Large intestine (tissue), 3 donors: Measurements from ENCODE around the gene FANCC. TPM values are rescaled to one million over a fixed set of nuclear protein-coding genes. Genes with fewer than 3 reads are reported as not detected.

Experiments
- DNase-seq, 2 donors: peaks; one replicate each; pipeline versions ENCODE4 v3.0.0 to v3.0.0-alpha.2; 2013
- H3K27ac ChIP-seq: one replicate; pipeline ENCODE4 v1.5.1; 2013; ENCODE audit warnings: low read length
- H3K27me3 ChIP-seq: 2 replicates; pipeline ENCODE4 v1.6.1; 2013; ENCODE audit warnings: low read length; ENCODE audit not compliant: control insufficient read depth, insufficient read depth
- H3K36me3 ChIP-seq: 2 replicates; pipeline ENCODE4 v1.6.1; 2013; ENCODE audit warnings: low read length; ENCODE audit not compliant: control insufficient read depth, insufficient read depth
- H3K4me1 ChIP-seq: one replicate; pipeline ENCODE4 v1.6.1; 2013; ENCODE audit warnings: low read length; ENCODE audit not compliant: control insufficient read depth, insufficient read depth
- H3K4me3 ChIP-seq: one replicate; pipeline ENCODE4 v1.5.1; 2013; ENCODE audit warnings: low read length
- H3K9me3 ChIP-seq: one replicate; pipeline ENCODE4 v1.6.1; 2013; ENCODE audit warnings: mild to moderate bottlenecking, low read depth, low read length, moderate library complexity; ENCODE audit not compliant: control insufficient read depth
- WGBS: methylation state at CpG from one replicate; pipeline ENCODE4 v1.1.5; 2013; ENCODE audit warnings: low lambda C conversion rate; ENCODE audit not compliant: insufficient coverage; 5-methylcytosine and 5-hydroxymethylcytosine counted together
- polyA plus RNA-seq: library from polyadenylated mRNA; unstranded; fragments of 120-200 nt; gene quantifications from one replicate; pipeline ENCODE4 v1.2.1, GENCODE V29; 2013

Gene FANCC
- polyA plus RNA-seq, 1 donor = 19.9 TPM

DNA sequence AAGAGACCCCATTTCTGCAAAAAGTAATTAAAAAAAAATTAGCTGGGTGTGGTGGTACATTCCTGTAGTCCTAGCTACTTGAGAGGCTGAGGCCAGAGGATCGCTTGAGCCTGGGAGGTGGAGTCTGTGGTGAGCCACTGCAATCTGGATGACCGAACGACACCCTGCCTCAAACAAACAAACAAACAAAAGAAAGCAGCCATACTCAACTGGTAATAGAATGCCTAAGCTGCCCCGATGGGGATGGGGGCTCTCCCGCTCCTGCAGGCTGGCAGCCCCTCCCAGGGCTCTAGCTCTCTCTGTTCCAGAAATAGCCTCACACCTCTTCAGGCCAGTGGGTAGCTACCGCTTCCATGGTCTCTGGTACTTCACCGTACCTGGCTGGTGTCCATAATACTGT, 241.8 kb downstream of the FANCC start:
- H3K9me3 ChIP-seq = no peaks in the 10 kb centered on the region
- peaks cover 46% of the 10 kb centered on the region for H3K36me3 ChIP-seq
- no peak overlapping the region for H3K4me3 ChIP-seq
- no peak overlapping the region for H3K27ac ChIP-seq
- H3K27me3 ChIP-seq = no peaks in the 10 kb centered on the region
- WGBS = no CpG with 5 or more reads among the region's 7 CpGs
- DNase-seq = no peak
- peaks cover 25% of the 10 kb centered on the region for H3K4me1 ChIP-seq

DNA sequence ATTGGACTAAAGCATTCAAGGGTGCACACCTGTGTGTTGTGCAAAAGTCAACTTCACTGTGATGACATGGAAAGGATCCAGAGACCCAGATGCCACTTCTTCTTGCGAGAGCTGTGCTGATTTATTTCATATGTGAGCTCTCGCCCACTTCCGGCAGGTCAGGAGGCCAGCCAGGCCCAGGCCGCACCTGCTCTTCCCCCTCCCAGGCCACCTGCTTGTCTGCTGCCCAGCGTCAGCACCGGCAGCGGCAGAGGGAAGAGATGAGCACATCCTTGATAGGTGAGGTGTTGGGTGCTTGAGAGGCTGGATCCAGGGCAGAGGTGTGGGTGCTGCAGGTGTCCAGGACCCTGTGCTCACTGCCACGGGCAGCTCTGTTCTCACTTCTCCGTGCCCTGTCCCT, 242.9 kb downstream of the FANCC start:
- peak in 1 of 2 donors; percentile 37 for DNase-seq
- H3K27ac ChIP-seq = no peak overlapping the region
- H3K9me3 ChIP-seq = no peaks in the 10 kb centered on the region
- 86% methylated on average over 2 of the region's 9 CpGs for WGBS
- H3K4me1 ChIP-seq = peaks cover 25% of the 10 kb centered on the region
- H3K36me3 ChIP-seq = peaks cover 45% of the 10 kb centered on the region
- no peak overlapping the region for H3K4me3 ChIP-seq
- H3K27me3 ChIP-seq = no peaks in the 10 kb centered on the region

DNA sequence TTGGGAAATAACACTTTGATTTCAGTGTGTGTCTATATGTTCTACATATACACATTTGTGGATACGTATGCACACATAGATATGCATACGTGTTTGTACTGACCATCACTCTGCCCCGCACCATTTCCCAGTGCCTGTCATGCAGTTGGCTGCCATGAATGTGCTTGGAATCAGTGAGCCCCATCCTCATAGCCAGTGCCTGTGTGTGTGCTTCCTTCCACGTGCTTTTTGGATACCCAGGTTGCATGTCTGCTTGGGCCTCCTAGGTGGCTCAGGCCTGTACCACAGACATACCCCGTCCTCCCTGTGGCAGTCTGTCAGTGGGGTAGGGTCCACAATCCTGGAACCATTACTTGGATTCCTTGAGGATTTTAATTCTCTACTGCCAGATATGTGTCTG, 243.6 kb downstream of the FANCC start:
- Histone ChIP-seq H3K4me3 (no peak overlapping the region), H3K4me1 (peaks cover 22% of the 10 kb centered on the region), H3K27ac (no peak overlapping the region), H3K9me3 (no peaks in the 10 kb centered on the region), H3K27me3 (no peaks in the 10 kb centered on the region), H3K36me3 (peaks cover 48% of the 10 kb centered on the region)
- no peak for DNase-seq
- WGBS = no CpG with 5 or more reads among the region's 5 CpGs

DNA sequence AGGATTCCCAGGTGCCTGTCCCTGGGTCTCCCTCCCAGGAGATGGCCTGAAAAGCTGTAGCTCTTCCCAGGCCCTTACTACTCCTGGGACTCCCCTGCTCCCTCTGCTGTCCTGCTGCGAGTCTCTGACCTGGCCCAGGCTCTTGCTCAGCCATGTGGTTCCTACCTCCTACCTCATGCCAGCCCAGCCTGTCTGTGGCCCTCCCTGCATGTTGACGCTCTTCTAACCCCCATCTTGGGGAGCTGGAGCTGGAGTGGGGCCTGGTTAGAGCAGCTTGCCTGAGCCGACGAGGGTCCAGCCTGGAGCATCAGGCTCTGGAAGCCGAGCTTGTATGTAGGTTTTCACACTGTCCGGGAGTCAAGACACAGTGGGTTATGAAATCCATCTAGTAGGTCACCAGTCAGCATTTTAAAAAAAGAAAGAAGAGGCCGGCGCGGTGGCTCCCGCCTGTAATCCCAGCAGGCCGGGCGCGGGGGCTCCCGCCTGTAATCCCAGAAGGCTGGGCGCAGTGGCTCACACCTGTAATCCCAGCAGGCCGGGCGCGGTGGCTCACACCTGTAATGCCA, 244.4 kb downstream of the FANCC start:
- DNase-seq = no peak
- H3K27ac ChIP-seq = no peak overlapping the region
- no peaks in the 10 kb centered on the region for H3K27me3 ChIP-seq
- no peaks in the 10 kb centered on the region for H3K9me3 ChIP-seq
- no CpG with 5 or more reads among the region's 18 CpGs for WGBS
- H3K4me3 ChIP-seq = no peak overlapping the region
- peaks cover 15% of the 10 kb centered on the region for H3K4me1 ChIP-seq
- peaks cover 46% of the 10 kb centered on the region for H3K36me3 ChIP-seq

DNA sequence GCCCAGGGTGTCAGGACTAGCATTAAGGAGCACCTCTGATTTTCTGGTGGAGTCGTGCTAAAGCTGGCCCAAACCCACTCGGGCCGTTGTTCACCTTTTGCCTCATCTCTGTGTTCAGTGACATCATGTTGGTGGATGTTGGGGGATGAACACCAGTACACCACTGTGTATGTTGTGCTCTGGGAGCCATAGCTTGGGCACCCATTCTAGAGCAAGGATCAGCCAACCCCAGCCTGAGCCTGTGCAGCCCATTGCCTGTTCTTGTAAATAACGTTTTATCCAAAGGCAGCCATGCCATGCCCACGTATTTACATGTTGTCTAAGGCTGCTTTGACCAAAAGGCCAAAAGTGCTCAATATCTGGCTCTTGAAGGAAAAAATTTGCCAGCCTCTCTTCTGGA, 245.6 kb downstream of the FANCC start:
- Histone ChIP-seq H3K9me3 (no peaks in the 10 kb centered on the region), H3K4me1 (peaks cover 9% of the 10 kb centered on the region), H3K4me3 (no peak overlapping the region), H3K27me3 (no peaks in the 10 kb centered on the region), H3K27ac (no peak overlapping the region), H3K36me3 (peaks cover 44% of the 10 kb centered on the region)
- DNase-seq = no peak
- WGBS = no CpG with 5 or more reads among the region's 5 CpGs

DNA sequence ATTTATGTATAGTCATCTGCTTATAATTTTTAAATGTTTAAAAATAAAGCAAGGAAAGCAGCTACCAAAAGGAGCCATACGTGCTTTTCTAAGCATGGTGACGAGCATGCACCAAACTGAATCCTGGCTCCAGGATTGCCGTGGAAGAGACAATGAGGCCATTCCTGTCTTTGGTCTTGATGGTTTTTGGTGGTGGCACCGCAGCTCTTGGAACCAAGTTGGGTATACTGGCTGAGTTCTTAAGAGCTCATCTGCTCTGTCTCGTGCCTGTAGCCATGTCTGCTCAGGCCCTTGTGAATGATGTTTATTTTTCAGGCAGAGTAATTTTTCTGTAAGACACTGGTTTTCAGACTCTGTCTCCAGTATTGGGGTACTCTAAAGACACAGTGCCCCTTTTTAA, 246.1 kb downstream of the FANCC start:
- WGBS = 82% methylated on average over 2 of the region's 5 CpGs
- Histone ChIP-seq H3K4me3 (no peak overlapping the region), H3K9me3 (no peaks in the 10 kb centered on the region), H3K4me1 (peaks cover 4% of the 10 kb centered on the region), H3K36me3 (peaks cover 49% of the 10 kb centered on the region), H3K27ac (no peak overlapping the region), H3K27me3 (no peaks in the 10 kb centered on the region)
- DNase-seq = no peak

DNA sequence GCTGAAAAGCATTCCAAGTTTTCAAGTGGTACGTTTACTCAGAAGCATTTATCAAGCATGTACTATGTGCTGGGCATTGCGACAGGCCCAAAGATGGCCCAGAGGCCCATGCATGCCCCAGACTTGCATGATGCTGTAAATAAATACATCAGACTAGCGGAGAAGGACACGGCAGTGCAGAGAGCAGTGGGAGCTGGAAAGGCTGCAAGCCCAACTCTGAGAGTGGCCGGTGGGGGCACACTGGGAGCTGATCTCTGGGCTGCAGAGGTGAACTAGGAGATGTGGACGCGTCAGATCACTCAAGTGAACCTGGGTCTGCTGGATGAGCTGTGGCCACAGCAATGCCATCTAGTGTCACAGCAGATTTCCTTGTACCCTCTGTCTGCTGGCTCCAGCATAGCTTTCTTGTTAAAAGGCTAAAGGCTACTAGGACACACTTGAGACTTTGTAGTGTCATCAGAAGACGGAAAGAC, 246.9 kb downstream of the FANCC start:
- no peaks in the 10 kb centered on the region for H3K27me3 ChIP-seq
- H3K4me3 ChIP-seq = no peak overlapping the region
- H3K4me1 ChIP-seq = peaks cover 2% of the 10 kb centered on the region
- DNase-seq = no peak
- H3K36me3 ChIP-seq = peaks cover 47% of the 10 kb centered on the region
- 80% methylated on average over 1 of the region's 8 CpGs for WGBS
- H3K9me3 ChIP-seq = no peaks in the 10 kb centered on the region
- no peak overlapping the region for H3K27ac ChIP-seq

DNA sequence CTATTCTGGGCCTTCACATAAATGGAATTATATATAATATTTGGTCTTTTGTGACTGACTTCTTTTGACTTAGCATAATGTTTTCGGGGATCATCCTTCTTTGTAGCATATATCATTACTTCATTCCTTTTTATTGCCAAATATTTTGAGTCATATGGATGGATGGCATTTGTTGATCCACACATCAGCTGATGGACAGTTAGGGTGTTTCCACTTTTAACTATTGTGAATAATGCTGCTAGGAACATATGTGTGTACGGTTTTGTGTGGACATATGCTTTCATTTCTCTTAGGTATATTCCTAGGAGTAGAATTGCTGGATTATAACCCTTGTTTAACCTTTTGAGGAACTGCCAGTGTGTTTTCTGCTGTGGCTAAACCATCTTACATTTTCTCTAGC, 249.6 kb downstream of the FANCC start:
- no peak for DNase-seq
- no peaks in the 10 kb centered on the region for H3K27me3 ChIP-seq
- H3K4me3 ChIP-seq = no peak overlapping the region
- peaks cover 20% of the 10 kb centered on the region for H3K4me1 ChIP-seq
- no peak overlapping the region for H3K27ac ChIP-seq
- no peaks in the 10 kb centered on the region for H3K9me3 ChIP-seq
- no CpG with 5 or more reads among the region's 2 CpGs for WGBS
- peaks cover 47% of the 10 kb centered on the region for H3K36me3 ChIP-seq

DNA sequence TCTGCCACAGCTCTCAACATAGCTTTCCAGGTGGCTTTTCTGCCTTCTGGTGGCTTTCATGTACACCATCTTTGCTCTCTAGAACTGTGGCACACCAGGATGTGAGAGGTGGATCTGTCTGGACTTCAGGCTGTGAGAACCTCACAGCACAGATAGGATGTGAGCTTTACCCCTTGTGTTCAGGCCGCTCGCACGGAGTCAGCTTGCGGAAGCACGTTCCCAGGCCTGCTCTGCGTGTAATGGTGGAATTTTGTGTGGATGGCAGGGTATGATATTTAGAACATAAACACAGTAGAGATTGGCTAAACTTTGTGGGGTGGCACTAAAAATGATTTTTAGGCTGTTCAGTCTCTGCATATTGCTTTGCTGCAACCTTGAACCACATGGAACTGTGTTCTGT, 250.5 kb downstream of the FANCC start:
- peaks cover 54% of the 10 kb centered on the region for H3K36me3 ChIP-seq

DNA sequence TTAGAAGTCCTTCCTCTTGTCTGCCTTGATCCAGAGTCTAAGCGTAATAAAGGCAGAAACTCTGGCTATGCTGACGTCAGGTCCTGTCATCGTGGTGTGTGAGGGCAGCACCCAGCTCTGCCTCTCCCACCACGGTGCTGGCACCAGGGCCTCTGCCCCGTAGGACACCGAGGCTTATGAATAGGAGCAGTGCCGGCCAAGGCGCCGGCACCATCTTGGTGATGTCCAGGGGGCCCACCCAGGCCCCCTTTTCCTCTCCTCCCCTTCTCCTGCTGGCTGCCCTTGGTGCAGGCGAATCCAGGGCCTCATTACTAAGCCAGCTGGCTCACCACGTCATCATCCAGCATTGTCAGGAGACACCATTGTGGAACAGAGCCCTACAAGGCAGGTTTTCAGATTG, 252.3 kb downstream of the FANCC start:
- no peak overlapping the region for H3K4me3 ChIP-seq
- H3K27ac ChIP-seq = peak overlapping the region; percentile 29
- H3K36me3 ChIP-seq = peaks cover 58% of the 10 kb centered on the region
- H3K27me3 ChIP-seq = no peaks in the 10 kb centered on the region
- H3K9me3 ChIP-seq = no peaks in the 10 kb centered on the region
- no CpG with 5 or more reads among the region's 11 CpGs for WGBS
- no peak for DNase-seq
- H3K4me1 ChIP-seq = peaks cover 25% of the 10 kb centered on the region

More for the DNA sequence above, 250.5 kb downstream of the FANCC start:
- 93% methylated on average over 6 of the region's 6 CpGs for WGBS
- Histone ChIP-seq H3K4me1 (peaks cover 25% of the 10 kb centered on the region), H3K27ac (no peak overlapping the region), H3K27me3 (no peaks in the 10 kb centered on the region), H3K9me3 (no peaks in the 10 kb centered on the region), H3K4me3 (no peak overlapping the region)
- no peak for DNase-seq

DNA sequence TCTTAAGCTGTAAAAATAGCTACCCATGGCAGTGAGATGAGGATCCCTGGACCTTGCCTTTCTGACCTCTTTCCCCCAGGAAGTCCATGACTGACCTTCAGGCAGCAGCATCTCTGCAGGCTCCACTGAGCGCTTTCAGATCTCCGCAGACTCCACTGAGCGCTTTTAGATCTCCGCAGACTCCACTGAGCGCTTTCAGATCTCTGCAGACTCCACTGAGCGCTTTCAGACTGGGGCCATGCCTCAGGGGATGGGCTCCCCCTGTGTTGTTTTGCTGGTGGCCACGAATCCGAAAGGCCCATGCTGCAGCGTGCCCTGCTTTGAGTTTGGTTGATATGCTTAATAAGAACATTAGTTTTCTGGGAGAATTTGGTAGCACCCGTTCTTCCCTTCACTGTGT, 254.2 kb downstream of the FANCC start:
- no peak overlapping the region for H3K27ac ChIP-seq
- no peaks in the 10 kb centered on the region for H3K9me3 ChIP-seq
- no peak overlapping the region for H3K4me3 ChIP-seq
- peaks cover 25% of the 10 kb centered on the region for H3K4me1 ChIP-seq
- peaks cover 51% of the 10 kb centered on the region for H3K36me3 ChIP-seq
- DNase-seq = no peak
- WGBS = no CpG with 5 or more reads among the region's 10 CpGs
- no peaks in the 10 kb centered on the region for H3K27me3 ChIP-seq
